H1 (cell line): ENCODE results near the gene NELFB. TPM values are rescaled to one million over a fixed set of nuclear protein-coding genes. Genes with fewer than 3 reads are reported as not detected.

Experiments used
- CTCF ChIA-PET: fragments of 300-600 bp; sonication (Branson Sonifier 250); formaldehyde crosslinking; loops from one replicate; lab custom pipeline; 2021; ENCODE audit not compliant: partially characterized antibody; lab: Charles Lee
- POLR2A ChIA-PET: fragments of 300-600 bp; sonication (Branson Sonifier 250); formaldehyde crosslinking; loops from one replicate; lab custom pipeline; 2021; ENCODE audit warnings: inconsistent platforms; ENCODE audit not compliant: partially characterized antibody; lab: Charles Lee
- DNase-seq, 2 experiments: peaks; one replicate each; pipeline versions ENCODE4 v3.0.0 to v3.0.0-alpha.2; 2010 to 2022; ENCODE audit warnings: low spot score in 2 of 2, low read depth in 1 of 2, mixed read lengths in 1 of 2
- FAIRE-seq: peaks from 2 replicates; lab custom pipeline; 2011; peaks lifted over from hg19 to GRCh38; lab: Jason Lieb, UNC
- H2AFZ ChIP-seq: 2 replicates; pipeline ENCODE4 v1.8.1; 2012; ENCODE audit warnings: low read length, inconsistent platforms
- H2AK5ac ChIP-seq: 2 replicates; pipeline ENCODE4 v1.6.1; 2013; ENCODE audit warnings: low read depth, low read length
- H2BK120ac ChIP-seq: replicated peaks from 2 replicates; pipeline ENCODE3; 2013; ENCODE audit warnings: low read depth, low read length, inconsistent platforms
- H2BK12ac ChIP-seq: 2 replicates; pipeline ENCODE4 v1.6.1; 2013; ENCODE audit warnings: low read depth, low read length
- H2BK15ac ChIP-seq: 2 replicates; pipeline ENCODE4 v1.6.1; 2013; ENCODE audit warnings: low read length
- H2BK20ac ChIP-seq: 2 replicates; pipeline ENCODE4 v1.6.1; 2013; ENCODE audit warnings: low read length
- H2BK5ac ChIP-seq: 2 replicates; pipeline ENCODE4 v1.6.1; 2013; ENCODE audit warnings: low read depth, low read length
- H3K14ac ChIP-seq: 2 replicates; pipeline ENCODE4 v1.6.1; 2013; ENCODE audit warnings: inconsistent platforms; ENCODE audit not compliant: insufficient read length
- H3K18ac ChIP-seq: 2 replicates; pipeline ENCODE4 v1.6.1; 2013; ENCODE audit warnings: low read length; ENCODE audit errors: extremely low read depth
- H3K23ac ChIP-seq: 2 replicates; pipeline ENCODE4 v1.6.1; 2013; ENCODE audit warnings: inconsistent platforms; ENCODE audit not compliant: insufficient read length
- H3K23me2 ChIP-seq: 2 replicates; pipeline ENCODE4 v1.6.1; 2013; ENCODE audit warnings: low read depth, low read length
- H3K27ac ChIP-seq: 2 replicates; pipeline ENCODE4 v1.6.1; 2011; ENCODE audit warnings: low read depth, low read length, inconsistent platforms
- H3K27me3 ChIP-seq, 4 experiments: replicated peaks in 1 of 4; 1 replicate in 1 of 4; 2 replicates in 3 of 4; pipeline versions ENCODE4 v1.6.1 to v1.8.1; 2011 to 2013; ENCODE audit warnings: low read length in 3 of 4, mild to moderate bottlenecking in 3 of 4, inconsistent platforms in 2 of 4, mixed read lengths in 2 of 4, moderate library complexity in 1 of 4; ENCODE audit not compliant: control insufficient read depth in 3 of 4, insufficient read depth in 3 of 4; ENCODE audit errors: extremely low read depth in 1 of 4
- H3K36me3 ChIP-seq, 4 experiments: 2 replicates each; pipeline versions ENCODE4 v1.6.1 to v1.8.1; 2011 to 2013; ENCODE audit warnings: mild to moderate bottlenecking in 4 of 4, low read length in 3 of 4, moderate library complexity in 2 of 4, control low read depth in 1 of 4, inconsistent platforms in 1 of 4; ENCODE audit not compliant: insufficient read depth in 4 of 4, control insufficient read depth in 2 of 4
- H3K4ac ChIP-seq: replicated peaks from 2 replicates; pipeline ENCODE3; 2013; ENCODE audit warnings: low read length, low read depth, mixed read lengths, inconsistent platforms; ENCODE audit not compliant: insufficient read length
- H3K4me1 ChIP-seq, 4 experiments: replicated peaks in 1 of 4; 1 replicate in 1 of 4; 2 replicates in 3 of 4; pipeline versions ENCODE4 v1.6.1 to v1.8.1; 2011 to 2013; ENCODE audit warnings: low read length in 3 of 4, inconsistent platforms in 2 of 4, mixed read lengths in 1 of 4; ENCODE audit not compliant: insufficient read depth in 4 of 4, control insufficient read depth in 3 of 4
- H3K4me2 ChIP-seq, 2 experiments: 2 replicates each; pipeline versions ENCODE4 v1.6.1 to v1.8.1; 2011 to 2013; ENCODE audit warnings: low read depth in 2 of 2, low read length in 2 of 2, control low read depth in 1 of 2, inconsistent platforms in 1 of 2, mild to moderate bottlenecking in 1 of 2; ENCODE audit not compliant: insufficient read depth in 1 of 2
- H3K4me3 ChIP-seq, 4 experiments: fragments of 200-600, 300-600 bp in 1 of 4; sonication (generic), shearing (Covaris generic), sonication (Bioruptor Twin) in 1 of 4; 2 replicates each; pipeline versions ENCODE4 v1.5.1 to v1.8.1; 2011 to 2016; ENCODE audit warnings: low read length in 4 of 4, low read depth in 3 of 4, control low read depth in 2 of 4, inconsistent platforms in 2 of 4, mild to moderate bottlenecking in 2 of 4, mixed read lengths in 1 of 4, moderate library complexity in 1 of 4; ENCODE audit not compliant: insufficient read depth in 2 of 4; ENCODE audit errors: extremely low read depth in 1 of 4
- H3K56ac ChIP-seq: replicated peaks from 2 replicates; pipeline ENCODE3; 2013; ENCODE audit warnings: low read depth, mild to moderate bottlenecking, mixed read lengths, low read length, inconsistent platforms; ENCODE audit not compliant: insufficient read length
- H3K79me1 ChIP-seq: 2 replicates; pipeline ENCODE4 v1.6.1; 2013; ENCODE audit warnings: low read depth, low read length, control low read depth
- H3K79me2 ChIP-seq, 2 experiments: 2 replicates each; pipeline versions ENCODE4 v1.6.1 to v1.8.1; 2012 to 2013; ENCODE audit warnings: low read length in 2 of 2, mild to moderate bottlenecking in 2 of 2, inconsistent platforms in 1 of 2; ENCODE audit not compliant: insufficient read depth in 2 of 2, control insufficient read depth in 1 of 2
- H3K9ac ChIP-seq, 4 experiments: replicated peaks in 1 of 4; 1 replicate in 1 of 4; 2 replicates in 3 of 4; pipeline versions ENCODE4 v1.6.1 to v1.8.1; 2011 to 2013; ENCODE audit warnings: low read depth in 3 of 4, low read length in 3 of 4, control low read depth in 2 of 4, mild to moderate bottlenecking in 2 of 4, moderate library complexity in 2 of 4, inconsistent platforms in 1 of 4; ENCODE audit errors: extremely low read depth in 1 of 4
- H3K9me3 ChIP-seq, 2 experiments: 2 replicates each; pipeline versions ENCODE4 v1.6.1 to v1.8.1; 2012 to 2013; ENCODE audit warnings: mild to moderate bottlenecking in 2 of 2, moderate library complexity in 2 of 2, control low read depth in 1 of 2, inconsistent platforms in 1 of 2, low read depth in 1 of 2, low read length in 1 of 2, mixed read lengths in 1 of 2; ENCODE audit not compliant: insufficient read depth in 2 of 2
- H4K20me1 ChIP-seq, 2 experiments: replicated peaks in 1 of 2; 2 replicates each; pipeline versions ENCODE3 to v1.8.1; 2011 to 2013; ENCODE audit warnings: inconsistent platforms in 2 of 2, low read length in 2 of 2, mild to moderate bottlenecking in 1 of 2; ENCODE audit not compliant: insufficient read depth in 2 of 2, control insufficient read depth in 1 of 2
- H4K5ac ChIP-seq: 2 replicates; pipeline ENCODE4 v1.6.1; 2013; ENCODE audit warnings: low read length, low read depth, mixed read lengths, inconsistent platforms; ENCODE audit not compliant: insufficient read length
- H4K8ac ChIP-seq: 2 replicates; pipeline ENCODE4 v1.8.0; 2013; ENCODE audit warnings: mild to moderate bottlenecking, moderate library complexity, low read length, inconsistent platforms; ENCODE audit not compliant: insufficient read depth; ENCODE audit errors: extremely low read depth
- H4K91ac ChIP-seq: replicated peaks from 2 replicates; pipeline ENCODE3; 2013; ENCODE audit warnings: low read length, mixed read lengths, inconsistent platforms; ENCODE audit not compliant: insufficient read length
- FOSL1 ChIP-seq: IDR thresholded peaks from 2 replicates; pipeline ENCODE4 v1.6.1; 2011; ENCODE audit warnings: mild to moderate bottlenecking, low read depth, low read length, moderate library complexity; ENCODE audit not compliant: insufficient read depth
- whole genome bisulfite sequencing, 2 experiments: shearing (Covaris generic) in 1 of 2; methylation state at CpG; one replicate each; pipeline versions ENCODE4 v1.1.6 to v1.1.7; 2013 to 2015; ENCODE audit warnings: low lambda C conversion rate in 2 of 2, mixed read lengths in 2 of 2, inconsistent platforms in 1 of 2, low coverage in 1 of 2, missing lambda C conversion rate in 1 of 2; ENCODE audit not compliant: insufficient replicate concordance in 2 of 2, insufficient coverage in 1 of 2, insufficient read length in 1 of 2; ENCODE audit errors: extremely low coverage in 1 of 2, missing lambda C conversion rate in 1 of 2; 5-methylcytosine and 5-hydroxymethylcytosine counted together
- polyA plus RNA-seq, 7 experiments: library from polyadenylated mRNA; depleted of rRNA in 3 of 7; stranded (reverse) in 5 of 7; unstranded in 2 of 7; fragments of >200 nt in 5 of 7; fragments of 200-250 nt in 2 of 7; gene quantifications; 1 replicate in 5 of 7; 2 replicates in 1 of 7; 4 replicates in 1 of 7; pipeline versions ENCODE4 v1.2.1 to v1.2.3, GENCODE V29; 2011 to 2013; ENCODE audit warnings: missing spikeins in 2 of 7, mixed read lengths in 2 of 7
- total RNA-seq: library from RNA; stranded (reverse); fragmentation: NEBNext Ultra II Directional; extraction: Animal tissue kit (Norgen Biotek cat#: 25700); gene quantifications from 2 replicates; pipeline ENCODE4 v1.2.1, GENCODE V29; 2021

NELFB gene
- total and polyA plus RNA-seq, 2 of the 8 experiments (the other 6 are each of a cell fraction or from before 2014, with no cell fraction given): 57.6 to 78.0 TPM

DNA sequence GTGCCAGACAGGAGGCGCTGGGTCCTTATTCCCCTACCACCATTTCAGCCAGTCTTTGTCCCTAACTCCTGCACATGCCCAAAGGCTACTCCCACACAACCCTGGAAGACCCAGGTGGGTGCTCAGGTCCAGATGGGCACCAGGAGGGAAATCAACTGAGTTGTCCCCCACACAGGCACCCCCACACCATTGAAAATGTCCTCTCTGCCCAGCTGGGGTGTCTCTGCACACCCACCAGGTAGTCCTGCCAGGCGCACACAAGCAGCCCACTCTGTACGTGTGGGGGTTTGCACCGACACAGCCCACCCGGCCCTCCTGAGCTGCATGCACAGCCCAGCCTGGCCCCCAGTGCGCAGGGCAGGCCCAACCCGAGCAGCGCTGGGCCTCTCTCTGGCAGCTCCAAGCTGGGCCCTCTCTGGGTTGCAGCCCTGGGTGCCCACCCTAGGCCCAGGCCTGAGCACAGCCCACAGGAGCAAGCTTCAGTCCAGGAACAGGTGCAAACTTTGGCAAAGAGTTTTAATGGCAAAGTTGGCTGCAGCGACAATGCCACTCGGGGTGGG, 35.3 kb upstream of the NELFB start:
- Histone ChIP-seq H3K9me3 (no peaks in the 10 kb centered on the region), H3K79me2 (no peaks in the 10 kb centered on the region), H3K4me2 (no peak overlapping the region), H3K56ac (no peak overlapping the region), H2BK15ac (no peak overlapping the region), H3K4ac (no peak overlapping the region), H4K8ac (no peak overlapping the region; the same call in 1 of the 2 replicates), H3K18ac (no peak overlapping the region), H2AFZ (no peak overlapping the region), H2BK120ac (no peak overlapping the region), H4K5ac (no peak overlapping the region), H3K4me1 (peaks cover 0 to 15% (median 10%) of the 10 kb centered on the region in 4 experiments; a peak in 5 of 7 replicates), H3K27me3 (no peaks in the 10 kb centered on the region; a peak in 2 of 7 replicates), H3K4me3 (no peak overlapping the region), H3K14ac (no peak overlapping the region), H2BK20ac (no peak overlapping the region), H3K79me1 (no peaks in the 10 kb centered on the region), H4K20me1 (peaks cover 0 to 9% of the 10 kb centered on the region in 2 experiments), H3K36me3 (peaks cover 0 to 17% (median 4%) of the 10 kb centered on the region in 4 experiments; a peak in 6 of 8 replicates), H3K23me2 (peaks cover 18% of the 10 kb centered on the region; the same call in 1 of the 2 replicates), H3K27ac (no peak overlapping the region), H4K91ac (no peak overlapping the region), H2BK12ac (no peak overlapping the region), H2AK5ac (no peak overlapping the region), H2BK5ac (no peak overlapping the region), H3K23ac (no peak overlapping the region), H3K9ac (no peak overlapping the region)
- CTCF ChIA-PET: interaction anchor here (0.7 to 20.2 kb wide), 5 partner anchors 10 to 272 kb away, joined by 3 to 204 read pairs (median 3); partner anchors contain the start of genes ANAPC2 and SSNA1
- POLR2A ChIA-PET: interaction anchor here (0.8 to 69.9 kb wide), 10 partner anchors 12 to 164 kb away, joined by 3 to 1462 read pairs (median 4); partner anchors contain the start of genes NDOR1, NELFB, STPG3 and TMEM203
- DNase-seq: no peak
- FAIRE-seq: no peak
- 94% methylated on average over 10 of the region's 10 CpGs; no CpG with 5 or more reads in 1 of the 2 experiments for WGBS, 2 experiments
- no peak for TF ChIP-seq FOSL1
